GM21529 (cell line): Measurements from ENCODE around the gene SEZ6.

Source experiments
- ATAC-seq: cut with Tn5 transposase; IDR thresholded peaks from one replicate; pipeline ENCODE4 v1.9.1; 2021; ENCODE audit not compliant: unreplicated experiment

SEZ6 gene

DNA sequence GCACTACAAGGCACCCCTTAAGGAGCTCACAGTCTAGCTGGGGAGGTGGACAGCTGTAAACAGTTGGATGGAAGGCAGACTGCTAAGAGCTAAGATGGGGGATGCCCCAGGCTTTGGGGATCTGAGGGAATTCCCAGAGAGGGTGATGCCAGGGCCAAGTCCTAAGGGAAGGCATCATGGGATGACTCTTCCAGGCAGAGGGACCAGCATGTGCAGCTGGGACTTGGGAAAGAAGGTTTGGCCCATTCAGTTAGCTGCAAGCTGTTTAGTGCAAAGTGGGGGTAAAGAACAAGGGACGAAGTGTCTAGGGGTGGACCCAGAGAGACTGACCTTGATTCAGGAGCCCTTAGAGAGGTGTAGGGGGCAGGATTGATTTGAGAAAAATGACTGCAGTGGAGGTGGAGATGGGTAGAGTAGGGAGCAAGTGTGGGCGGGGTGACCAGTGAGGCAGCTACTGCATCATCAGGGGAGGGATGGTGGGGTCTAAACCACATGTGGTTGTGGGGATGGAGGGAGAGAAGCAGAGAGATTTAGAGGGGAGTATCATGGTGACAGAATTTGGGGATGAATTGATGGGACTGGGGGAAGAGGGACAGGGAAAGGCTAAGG lies 27.4 kb downstream of the SEZ6 start:
- no peak for ATAC-seq

DNA sequence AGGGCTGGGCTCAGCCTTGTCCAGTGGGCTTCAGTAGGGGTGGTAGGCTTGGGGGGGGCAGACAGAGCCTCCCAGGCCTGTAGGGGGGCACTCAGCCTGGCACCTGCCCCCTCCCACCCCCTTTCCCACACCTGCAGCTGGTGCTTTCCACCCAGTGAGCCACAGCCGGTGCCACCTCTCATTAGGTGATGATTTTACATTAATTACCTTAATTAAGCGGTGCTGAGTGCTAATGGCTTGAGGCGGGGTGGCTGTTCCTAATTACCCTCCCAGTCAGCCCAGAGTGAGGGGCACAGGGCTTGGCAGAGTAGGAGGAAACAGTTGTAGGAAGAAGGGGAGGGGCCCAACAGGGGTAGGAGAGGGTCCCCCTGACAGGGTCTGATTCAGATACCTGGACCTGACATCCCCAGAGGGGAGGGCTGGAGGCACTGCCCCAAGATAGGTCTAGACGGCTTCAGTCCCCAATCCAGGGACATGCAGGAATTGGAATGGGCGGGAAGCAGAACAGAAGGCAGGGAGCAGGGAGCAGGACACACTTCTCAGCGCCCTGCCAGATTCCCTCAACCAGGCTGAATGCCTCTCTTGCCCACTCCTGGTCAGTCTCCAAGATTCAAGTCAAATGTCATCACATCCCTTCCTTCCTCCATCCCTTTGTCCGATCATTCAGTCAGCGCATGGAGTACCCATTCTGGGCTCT lies 28.0 kb downstream of the SEZ6 start:
- ATAC-seq: no peak

DNA sequence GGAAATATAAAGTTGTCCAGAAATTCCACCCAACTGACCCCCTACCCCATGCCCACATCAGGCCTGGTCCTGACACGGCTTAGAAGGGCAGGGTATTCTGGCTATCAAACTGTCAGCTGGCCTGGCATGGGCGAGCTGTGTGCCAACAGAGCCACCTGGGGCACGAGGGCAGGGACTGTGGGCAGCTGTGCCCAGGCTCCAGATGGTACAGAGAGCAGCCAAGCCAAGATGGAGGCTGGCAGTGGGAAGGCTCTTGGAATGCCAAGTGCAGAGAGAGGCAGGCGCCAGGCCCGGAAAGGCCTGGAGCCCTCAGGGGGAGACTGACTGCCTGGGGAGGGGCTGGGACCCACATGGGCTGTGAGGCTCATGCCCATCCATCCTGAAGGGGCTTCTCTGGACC lies 30.2 kb downstream of the SEZ6 start:
- ATAC-seq: no peak

DNA sequence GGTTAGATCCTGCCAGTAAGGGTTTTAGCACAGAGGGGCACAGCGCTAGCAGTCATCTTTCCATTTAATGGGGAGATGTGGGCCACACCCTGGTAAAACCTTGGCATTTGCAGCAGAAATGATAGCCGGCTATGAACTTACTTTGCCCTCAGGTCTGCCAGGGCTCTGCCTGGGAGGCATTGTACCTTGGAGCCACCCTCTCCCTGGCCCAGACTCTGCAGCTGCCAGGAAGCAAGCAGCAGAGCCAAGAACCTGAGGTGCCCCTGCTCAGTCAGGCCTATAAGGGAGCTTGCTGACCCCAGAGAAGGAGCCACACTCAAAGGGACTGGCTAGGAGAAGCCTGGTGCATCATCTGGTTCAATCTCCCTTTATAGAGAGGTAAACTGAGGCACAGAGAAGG lies 30.8 kb downstream of the SEZ6 start:
- ATAC-seq: no peak

DNA sequence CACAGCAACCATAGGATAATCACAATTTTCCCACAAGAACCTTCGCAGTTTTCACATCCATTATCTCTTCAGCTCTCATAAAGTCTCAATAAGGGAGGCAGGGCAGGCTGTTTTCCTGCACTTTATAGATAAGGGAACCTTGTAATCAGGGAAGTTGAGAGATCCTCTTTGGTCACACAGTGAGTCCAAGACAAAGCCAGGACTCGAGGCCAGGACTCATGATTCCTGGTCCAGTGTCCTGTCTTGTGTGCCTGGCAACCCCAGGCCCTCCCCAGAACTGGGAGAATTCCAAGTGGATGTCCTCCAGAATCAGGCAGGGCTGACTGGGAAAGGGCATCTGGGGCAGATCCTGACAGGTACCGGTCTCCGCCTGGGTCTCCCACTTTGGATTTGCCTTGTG lies 31.4 kb downstream of the SEZ6 start:
- ATAC-seq: no peak

DNA sequence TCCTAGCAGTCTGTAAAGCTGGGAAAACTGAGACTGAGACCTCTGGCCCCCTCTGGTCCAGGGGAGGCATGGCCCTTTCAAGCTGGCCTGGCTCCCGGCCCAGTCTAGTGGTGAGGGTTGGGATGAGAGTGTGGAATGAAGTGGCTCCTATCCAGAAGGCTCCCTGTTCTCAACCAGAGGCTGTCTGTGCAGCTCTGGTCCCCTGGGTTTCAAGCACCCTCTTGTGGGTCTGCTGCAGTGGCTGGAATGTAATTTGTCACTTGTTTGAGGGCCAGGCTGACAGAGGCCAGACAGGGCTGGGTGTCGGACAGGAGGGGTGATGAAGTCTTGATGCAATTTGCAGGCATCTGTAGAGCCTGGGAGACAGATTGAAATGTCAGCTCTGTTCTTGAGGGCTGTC lies 32.4 kb downstream of the SEZ6 start:
- ATAC-seq: no peak

DNA sequence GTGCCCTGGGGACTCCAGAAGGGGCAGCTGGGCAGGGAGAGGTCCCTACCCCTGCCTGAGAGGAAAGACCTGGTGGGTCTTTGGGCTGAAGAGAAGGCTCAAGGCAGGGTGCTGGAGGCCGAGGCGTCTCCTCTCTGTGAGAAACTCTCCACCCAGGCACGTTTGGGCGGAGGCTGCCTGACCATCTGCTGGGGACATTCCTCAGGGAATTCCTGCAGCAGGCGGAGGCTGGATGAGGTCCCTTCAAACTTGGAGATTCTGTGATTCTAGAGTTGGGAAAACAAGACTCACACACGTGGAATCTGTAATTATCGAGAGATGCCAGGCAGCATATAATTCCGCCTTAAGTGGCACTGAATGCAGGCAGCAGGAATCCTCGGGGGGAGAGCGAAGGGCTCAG lies 33.4 kb downstream of the SEZ6 start:
- ATAC-seq: no peak

DNA sequence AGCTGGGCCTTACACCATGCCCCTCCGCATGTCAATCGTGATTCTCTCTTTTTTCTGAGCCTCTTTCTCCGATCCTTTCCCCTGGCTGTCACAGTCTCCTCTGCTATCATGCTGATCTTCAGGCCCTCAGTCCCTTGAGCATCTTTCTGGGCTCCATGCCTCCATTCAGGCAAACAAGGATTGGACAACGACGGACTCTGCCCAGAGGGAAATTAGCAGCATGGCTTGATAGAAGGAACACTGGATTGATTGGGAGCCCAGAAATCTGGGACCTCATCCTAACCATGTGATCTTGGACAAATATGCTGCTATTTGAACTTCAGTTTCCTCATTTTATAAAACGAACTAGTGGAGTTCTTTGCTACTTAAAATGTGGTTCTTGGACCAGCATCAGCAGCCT lies 35.0 kb downstream of the SEZ6 start:
- no peak for ATAC-seq

DNA sequence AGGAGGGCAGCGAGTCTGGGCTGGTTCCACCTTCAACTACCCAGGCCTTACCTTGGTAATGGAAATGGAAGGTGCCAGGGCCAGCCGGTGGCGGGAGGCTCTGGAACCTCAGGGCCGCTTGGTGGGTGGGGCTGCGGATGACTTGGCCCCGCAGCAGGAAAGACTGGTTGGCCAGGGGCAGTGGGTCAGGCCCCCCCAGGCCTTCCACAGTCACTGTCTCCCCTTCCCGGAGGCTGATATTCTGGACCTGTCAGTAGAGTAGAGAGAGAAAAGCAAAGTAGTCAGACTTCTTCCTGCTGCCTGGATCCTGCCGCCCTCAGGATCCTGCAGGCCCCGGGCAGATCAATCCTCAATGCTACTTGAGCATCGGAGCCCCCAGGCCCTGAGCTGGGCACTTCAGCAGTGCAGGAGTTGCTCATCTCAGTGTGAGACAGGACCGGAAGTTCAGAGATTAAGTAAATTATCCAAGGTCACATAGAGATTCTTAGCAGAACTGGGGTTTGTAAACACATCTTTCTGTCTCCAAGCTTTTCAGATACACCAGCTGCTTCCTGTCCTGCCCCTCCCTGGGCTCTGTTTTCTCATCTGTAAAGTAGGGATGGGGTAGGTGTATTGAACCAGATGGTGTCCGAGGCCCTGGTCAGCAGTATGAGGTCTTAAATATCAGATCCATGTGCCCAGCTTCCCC lies 36.0 kb downstream of the SEZ6 start:
- ATAC-seq: no peak

DNA sequence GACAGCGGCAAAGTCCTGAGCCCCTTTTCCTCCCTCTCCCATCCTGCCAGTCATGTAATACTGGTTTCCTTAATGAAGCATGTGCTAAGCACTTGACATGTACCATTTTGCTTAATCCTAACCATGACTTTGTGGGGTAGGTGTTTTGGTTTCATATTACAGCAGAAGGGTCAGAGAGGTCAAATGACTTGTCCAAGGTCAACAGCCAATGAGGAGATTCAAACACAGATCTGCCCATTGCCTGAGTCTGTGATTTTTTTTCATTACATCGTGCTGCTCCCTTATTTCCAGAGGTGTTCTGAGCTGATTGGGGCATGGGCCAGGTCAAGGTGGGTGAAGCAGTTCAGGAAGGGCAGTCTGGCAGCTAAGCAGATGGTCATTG lies 36.9 kb downstream of the SEZ6 start:
- ATAC-seq: no peak

DNA sequence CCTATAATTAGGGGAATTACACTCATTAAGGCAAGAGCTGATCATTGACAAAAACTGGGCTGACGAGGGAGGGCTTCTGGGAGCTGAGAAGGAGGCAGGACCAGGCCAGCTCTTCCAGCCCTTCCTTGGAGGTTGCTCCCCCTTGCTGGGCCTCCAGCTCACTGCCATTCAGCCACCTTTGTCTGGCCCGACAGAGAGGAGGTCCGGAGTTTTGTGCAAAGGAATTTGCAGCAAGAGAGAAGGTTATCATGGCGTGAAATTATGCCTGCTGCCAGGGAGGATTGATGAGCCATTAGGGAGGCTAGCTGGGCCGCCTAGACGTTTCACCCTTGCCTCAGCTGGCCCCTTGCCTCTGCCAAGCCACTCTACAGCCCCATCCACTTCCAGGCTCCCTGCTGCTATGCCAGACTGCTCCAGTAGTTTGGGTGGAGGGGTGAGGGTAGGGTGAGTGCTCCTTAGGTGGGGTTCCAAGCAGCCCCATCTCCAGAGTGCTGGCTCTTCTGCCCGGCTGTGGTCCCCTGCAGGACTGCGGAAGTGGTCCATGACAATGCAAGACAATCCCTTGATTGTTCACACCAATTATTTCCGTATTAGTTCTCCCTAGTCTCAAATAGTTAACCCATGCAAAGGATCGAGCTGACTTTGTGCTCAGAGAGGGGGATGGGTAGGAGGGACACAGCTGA lies 37.5 kb downstream of the SEZ6 start:
- ATAC-seq: no peak

DNA sequence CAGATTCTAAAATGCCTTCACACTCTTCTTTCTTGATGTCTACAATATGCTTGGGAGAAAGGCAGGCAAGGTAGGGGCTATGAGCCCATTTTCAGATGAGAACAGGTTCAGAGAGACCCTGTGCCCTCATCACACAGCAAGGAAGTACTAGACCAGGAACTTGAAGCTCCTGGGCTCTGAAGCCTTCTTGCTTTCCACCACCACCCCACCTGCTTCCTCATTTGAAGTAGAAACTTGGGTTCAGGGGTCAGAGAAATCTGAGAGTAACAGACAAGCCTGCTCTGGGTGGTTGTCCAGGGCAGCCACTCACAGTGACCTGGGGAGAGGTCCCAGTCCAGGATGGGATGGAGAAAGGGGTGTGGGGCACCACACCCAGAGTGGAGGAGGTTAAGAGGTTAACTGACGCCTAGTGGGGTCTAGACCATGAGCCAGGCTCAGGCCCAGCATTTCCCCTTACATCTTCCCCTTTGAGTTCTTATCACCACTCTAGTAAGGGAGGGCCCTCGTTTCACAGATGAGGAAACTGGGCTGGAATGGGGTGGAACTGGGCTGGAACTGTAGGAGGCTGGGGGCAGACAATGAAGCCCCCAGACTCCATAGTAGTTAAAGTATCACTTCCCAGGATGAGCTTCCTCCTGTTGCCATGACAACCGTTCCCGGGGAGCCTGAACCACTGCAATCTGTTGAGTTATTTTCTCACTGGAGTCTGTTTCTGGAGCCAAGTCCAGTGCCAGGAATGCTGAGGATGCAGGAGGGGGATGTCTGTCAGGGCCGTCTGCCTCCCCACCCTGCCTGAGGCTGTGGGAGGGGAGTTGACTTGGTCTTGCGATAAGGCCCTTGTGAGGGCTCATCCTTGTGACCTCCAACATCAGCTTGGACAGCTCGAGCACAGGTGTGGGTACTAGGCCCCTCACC lies 38.4 kb downstream of the SEZ6 start:
- no peak for ATAC-seq

DNA sequence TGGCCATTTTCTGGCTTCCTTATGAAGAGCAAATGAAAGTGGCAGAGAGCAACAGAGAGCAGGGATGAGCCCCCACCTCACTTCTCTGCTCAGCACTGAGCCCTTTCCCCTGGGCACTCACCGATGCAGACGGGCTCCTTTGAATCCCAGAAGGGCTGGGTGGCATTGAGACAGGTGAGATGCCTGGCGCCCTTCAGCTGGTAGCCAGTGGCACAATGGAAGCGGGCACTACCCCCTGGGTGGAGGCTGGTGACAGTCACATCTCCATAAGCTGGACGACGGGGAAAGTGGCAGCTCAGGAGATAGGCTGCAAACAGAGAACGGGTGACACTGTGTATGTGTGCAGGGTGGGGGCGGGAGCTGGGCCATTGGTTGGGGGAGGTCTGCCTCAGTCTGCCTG lies 42.0 kb downstream of the SEZ6 start:
- ATAC-seq: no peak

DNA sequence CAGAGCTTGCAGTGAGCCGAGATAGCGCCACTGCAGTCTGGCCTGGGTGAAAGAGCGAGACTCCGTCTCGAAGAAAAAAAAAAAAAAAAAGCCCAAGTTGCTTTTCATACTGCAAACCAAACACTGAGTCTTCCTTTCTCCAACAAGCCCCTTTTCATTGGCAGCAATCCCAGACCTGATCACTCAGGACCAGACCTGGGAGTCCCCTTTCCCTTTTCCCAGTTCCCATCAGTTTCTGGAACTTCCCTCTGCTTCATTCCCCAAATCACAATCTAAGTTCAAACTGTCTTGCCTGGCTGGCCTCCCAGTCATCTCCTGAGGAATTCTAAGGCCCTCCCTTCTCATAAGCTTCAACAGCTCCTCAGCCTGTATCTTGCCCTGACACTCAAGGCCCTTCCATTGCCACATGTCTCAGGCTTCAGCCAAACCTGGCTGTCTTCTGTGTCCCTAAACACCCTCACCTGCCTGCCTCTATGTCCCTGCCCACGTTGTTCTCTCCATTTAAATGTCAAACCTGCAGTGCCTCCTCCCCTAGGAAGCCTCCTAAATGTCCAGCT lies 42.7 kb downstream of the SEZ6 start:
- ATAC-seq: no peak

DNA sequence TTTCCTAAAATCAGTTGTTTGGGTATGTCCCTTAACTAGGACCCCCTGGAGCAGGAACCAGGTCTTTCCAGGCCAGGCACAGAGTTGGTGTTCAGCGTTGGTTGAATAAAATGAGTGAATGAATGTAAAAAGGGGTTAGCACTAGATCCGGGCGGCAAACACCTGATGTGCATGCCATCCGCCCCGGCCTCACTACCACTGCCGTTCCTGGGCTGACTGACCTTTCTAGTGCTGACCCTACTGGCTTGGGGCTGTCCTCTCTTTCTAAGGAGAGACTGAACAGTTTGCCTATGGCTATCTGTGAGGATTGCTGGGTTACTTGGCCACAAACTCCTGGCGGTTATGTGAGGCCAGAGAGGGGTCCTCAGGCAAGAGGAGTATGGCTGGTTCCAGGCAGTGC lies 44.4 kb downstream of the SEZ6 start:
- ATAC-seq: no peak

DNA sequence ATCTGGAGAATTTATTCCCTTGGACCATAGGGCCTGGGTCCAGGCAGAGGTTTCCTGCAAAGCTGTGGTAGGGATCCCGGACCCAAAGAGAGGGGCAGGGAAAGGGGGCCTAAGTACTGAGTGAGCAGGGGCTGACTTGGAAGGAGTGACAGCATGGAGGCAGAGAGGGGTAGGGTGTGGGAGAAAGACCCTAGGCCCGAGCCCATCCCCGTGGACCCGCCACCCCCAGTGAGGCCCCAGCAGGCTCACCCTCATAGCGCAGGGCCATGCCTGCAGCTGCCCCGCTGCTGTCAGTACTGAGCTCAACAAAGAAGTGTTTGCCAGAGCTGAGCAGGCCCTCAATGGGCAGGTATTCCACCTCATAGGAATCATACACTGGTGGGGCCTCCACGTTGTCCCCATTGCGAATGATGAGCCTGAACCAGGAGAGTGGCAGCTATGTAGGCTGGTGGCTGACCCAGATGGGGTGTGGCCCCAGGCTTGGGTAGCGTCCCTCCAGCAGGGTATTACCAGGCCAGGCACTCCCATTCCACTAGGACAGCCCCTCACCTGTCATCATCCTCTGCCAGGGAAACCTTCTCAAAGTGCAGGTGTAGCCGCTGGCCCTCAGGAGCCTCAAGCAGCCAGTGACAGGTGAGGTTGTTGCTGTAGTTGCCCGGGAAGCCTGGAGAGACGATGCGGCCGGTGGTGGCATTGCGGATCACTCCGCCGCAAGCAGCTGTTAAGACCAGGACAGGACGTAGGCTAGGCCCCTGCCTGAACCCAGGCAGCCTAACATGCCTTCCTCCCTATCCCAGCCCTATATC lies 45.4 kb downstream of the SEZ6 start:
- ATAC-seq: no peak

DNA sequence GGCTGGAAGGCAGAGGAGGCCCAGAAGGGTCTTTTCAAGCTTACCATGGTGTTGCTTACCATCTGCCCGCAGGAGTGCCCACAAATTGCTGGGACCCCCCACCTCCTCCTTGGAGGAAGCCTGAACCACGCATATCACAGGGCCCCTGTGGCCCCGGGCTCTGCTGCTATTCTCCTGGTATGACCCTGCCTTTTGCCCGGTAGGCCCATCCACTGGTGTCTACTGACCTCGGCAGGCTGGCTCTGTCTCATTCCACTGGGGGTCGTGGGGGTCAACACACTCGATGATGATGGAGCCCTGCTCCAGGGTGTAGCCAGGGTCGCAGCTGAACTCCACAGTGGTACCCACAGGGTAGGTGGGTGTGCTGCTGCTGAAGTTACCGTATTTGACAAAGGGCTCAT lies 46.4 kb downstream of the SEZ6 start:
- ATAC-seq: no peak

DNA sequence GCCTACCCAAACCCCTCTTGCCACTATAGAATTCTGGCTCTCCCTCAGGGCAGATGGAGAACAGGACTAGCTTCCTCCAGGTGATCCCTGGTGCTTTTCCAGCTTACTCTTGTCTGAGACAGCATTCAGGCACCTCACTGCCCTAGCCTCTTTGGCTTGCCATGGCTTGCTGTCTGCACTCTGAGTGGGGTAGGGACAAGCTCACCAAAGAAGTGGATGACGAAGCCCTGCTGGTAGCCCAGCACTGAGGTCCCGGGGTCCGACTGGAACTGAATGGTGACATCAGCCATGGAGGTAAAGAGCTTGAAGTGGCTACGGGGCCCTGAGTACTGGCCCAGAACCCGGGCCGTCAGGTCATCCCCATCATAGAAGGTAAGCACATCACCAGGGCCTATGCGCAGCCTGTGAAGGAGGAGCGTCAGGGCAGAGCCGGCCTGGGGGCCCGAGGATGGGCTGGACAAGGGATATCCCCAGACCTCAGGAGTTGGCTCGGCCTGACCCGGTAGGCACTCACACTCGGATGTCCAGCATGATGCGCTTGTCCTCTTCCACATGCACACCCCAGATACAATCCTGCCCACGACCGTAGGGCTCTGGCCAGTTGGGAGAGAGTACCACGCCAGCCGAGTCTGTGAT lies 46.9 kb downstream of the SEZ6 start:
- no peak for ATAC-seq

DNA sequence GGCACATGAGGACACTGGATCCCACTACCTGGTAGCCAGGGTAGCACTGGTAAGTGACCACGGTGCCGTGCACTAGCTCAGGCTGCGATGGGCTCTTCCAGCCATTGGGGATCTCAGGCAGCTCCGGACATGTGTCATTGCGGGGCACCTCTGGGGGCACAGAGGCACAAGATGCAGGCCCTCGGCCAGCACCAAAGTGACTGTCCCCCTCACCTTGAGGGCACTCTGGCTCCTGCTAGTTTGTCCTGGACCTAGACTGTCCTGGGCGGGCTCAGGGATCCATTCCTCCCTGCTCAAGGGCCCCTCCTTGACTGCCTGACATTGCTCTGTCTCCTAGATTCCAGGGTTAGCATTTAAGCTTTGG lies 47.9 kb downstream of the SEZ6 start:
- no peak for ATAC-seq
